ENCODE results near the gene VAMP4.

- TF ChIP-seq, protein P1, sequence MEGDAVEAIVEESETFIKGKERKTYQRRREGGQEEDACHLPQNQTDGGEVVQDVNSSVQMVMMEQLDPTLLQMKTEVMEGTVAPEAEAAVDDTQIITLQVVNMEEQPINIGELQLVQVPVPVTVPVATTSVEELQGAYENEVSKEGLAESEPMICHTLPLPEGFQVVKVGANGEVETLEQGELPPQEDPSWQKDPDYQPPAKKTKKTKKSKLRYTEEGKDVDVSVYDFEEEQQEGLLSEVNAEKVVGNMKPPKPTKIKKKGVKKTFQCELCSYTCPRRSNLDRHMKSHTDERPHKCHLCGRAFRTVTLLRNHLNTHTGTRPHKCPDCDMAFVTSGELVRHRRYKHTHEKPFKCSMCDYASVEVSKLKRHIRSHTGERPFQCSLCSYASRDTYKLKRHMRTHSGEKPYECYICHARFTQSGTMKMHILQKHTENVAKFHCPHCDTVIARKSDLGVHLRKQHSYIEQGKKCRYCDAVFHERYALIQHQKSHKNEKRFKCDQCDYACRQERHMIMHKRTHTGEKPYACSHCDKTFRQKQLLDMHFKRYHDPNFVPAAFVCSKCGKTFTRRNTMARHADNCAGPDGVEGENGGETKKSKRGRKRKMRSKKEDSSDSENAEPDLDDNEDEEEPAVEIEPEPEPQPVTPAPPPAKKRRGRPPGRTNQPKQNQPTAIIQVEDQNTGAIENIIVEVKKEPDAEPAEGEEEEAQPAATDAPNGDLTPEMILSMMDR (conservative IDR thresholded peaks at IDR 0.05 in 1 of 2, IDR thresholded peaks at IDR 0.05 in 1 of 2; ENCODE audit: extremely low read depth in 1 of 2, insufficient read depth in 1 of 2, low read depth in 1 of 2, low read length in 2 of 2): no peak
- no peak for TF ChIP-seq EZH2 (IDR thresholded peaks at IDR 0.05; ENCODE audit: borderline replicate concordance, low read length)
These were observed 75.6 kb downstream of the VAMP4 start for GRCh38 chr1:171666114-171666769.
